ENCODE measurements around the gene BCL2L1. TPM values are rescaled to one million over a fixed set of nuclear protein-coding genes. Genes with fewer than 3 reads are reported as not detected.
A peak's percentile ranks its signal among the peaks of the same experiment; 100 is the strongest.

The BCL2L1 gene
- total RNA-seq, 2 donors from 2014 or later: 96.2 to 103 TPM

DNA sequence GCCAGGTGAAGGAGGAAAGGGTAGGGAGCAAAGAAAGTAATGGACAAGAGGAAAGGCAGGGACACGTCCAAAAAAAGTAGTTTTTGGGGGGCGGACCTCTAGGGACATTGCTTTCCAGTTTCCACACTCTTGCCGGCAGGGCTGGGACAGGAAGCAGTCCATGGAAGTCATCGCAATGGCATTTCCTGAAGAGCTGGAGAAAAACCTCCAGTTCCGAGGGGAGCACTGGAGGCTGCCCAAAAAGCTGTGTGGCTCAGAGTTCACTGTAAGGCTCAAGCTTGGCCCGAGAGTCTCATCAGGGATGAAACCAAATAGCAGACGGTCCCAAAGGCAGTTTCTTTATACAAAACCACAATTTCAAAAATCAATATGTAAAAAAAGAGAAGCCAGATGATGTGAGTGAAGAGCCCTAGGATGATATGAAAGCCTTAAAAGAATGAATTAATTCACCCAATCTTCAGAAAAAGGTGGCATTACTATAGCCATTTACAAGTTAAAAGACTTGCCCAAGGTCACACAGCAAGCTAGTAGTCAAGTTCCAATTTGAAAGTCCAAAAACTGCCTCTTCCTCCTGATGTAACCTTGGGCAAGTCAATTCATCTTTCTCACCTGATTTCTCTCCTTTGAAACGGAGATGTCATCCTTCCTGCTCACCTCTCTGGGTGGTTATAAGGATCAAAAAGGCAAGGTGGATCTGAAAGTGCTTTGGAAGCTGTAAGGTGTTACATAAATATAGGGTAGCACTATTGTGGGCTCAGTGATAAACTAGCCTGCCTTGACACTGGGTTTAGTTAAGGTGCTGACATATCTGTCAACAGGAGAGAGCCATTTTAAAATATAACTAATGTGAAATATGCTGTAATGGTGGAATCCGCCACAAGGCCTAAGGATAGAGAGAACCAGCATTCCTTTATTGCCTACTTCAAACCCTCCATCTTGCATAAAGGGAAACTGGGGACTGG lies 9.1 kb downstream of the BCL2L1 start:
- DNase-seq (peak; percentile 49 to 69 (median 62)), ATAC-seq (peak; percentile 5)
- TF ChIP-seq POLR2A (IDR thresholded peaks at IDR 0.05) (no peak), CTCF (IDR thresholded peaks at IDR 0.05) (no peak)
- intact Hi-C loops (cut with DNase I): no loop called here
- H3K27ac ChIP-seq: peak overlapping the region; percentile 93 to 96 (median 94)
- no peaks in the 10 kb centered on the region for H3K9me3 ChIP-seq
- no peak overlapping the region for H3K4me3 ChIP-seq
- H3K36me3 ChIP-seq (replicated peaks in 1 of 2; ENCODE audit: insufficient read depth in 1 of 2, low read depth in 2 of 2): no peaks in the 10 kb centered on the region
- H3K27me3 ChIP-seq: no peaks in the 10 kb centered on the region
- WGBS, 2 donors: 59 to 60% methylated on average over 9 of the region's 9 CpGs
- peaks cover 94% of the 10 kb centered on the region for H3K4me1 ChIP-seq

DNA sequence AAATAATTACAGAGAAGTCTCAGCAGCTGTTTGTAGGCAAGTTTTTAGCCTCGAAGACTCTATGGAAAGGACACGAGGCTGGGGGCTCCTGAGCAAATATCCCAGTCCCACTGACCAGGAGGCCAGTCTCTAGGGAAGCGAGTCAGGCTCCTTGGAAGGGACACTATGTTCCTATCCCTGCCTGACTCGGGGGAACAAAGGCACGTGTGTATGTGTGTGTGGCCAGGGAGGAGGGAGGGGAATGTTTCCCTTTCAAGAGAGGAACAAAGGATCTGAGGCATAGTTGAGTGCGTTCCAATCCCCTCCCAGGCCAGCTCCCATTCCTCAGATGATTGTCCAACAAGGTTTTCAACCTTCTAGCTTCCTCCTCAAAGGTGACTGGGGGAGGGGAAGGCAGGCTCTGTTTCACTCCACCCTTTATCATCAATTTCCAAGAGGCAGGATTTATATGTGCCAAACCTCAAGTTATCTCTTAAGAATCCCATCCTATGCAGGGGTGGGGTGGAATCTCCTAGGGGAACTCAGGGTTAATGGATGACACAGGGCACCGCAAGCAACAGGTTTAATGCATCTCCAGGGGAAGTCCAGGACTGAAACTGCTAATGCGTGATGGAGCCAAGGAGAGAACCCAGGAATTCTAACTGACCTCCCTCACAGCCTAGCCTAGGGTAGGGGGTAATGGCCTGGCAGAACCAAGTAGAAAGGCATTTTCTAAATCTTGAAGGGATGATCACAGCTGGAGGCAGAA lies 9.9 kb downstream of the BCL2L1 start:
- WGBS, 2 donors: 21 to 27% methylated on average over 8 of the region's 8 CpGs
- no peaks in the 10 kb centered on the region for H3K9me3 ChIP-seq
- H3K4me1 ChIP-seq: peaks cover 94% of the 10 kb centered on the region
- no peaks in the 10 kb centered on the region for H3K36me3 ChIP-seq (replicated peaks in 1 of 2; ENCODE audit: insufficient read depth in 1 of 2, low read depth in 2 of 2)
- no peaks in the 10 kb centered on the region for H3K27me3 ChIP-seq
- intact Hi-C loops (cut with DNase I): no loop called here
- ATAC-seq (peak; percentile 86), DNase-seq (peak; percentile 89 to 97 (median 94))
- peak in 2 of 3 donors; percentile 56 to 62 for TF ChIP-seq POLR2A (IDR thresholded peaks at IDR 0.05)
- peak in 1 of 7 experiments; percentile 5 for TF ChIP-seq CTCF (IDR thresholded peaks at IDR 0.05)
- no peak overlapping the region for H3K4me3 ChIP-seq
- peak overlapping the region; percentile 93 to 96 (median 94) for H3K27ac ChIP-seq

DNA sequence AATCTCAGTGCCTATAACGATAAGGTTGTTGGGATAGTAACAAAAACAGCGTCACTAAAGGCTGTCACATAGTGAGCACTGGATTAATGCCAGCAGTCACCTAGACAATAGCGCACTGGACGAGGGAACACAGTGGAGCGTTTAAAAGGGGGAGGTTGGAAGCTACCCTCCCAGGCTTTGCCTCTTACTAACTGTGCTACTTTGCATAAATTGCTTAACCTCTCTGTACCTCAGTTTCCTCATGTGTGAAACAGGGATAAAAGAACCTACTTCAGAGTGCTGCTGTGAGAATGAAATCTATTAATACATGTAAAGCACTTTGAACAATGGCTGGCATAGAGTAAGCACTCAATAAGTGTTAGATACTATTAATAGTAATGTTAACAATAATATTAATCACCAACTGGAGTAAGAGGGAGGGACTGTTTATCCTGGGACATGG lies 10.5 kb downstream of the BCL2L1 start:
- intact Hi-C loops (cut with DNase I): no loop called here
- DNase-seq (peak; percentile 72 to 88 (median 76)), ATAC-seq (peak; percentile 75)
- TF ChIP-seq POLR2A (IDR thresholded peaks at IDR 0.05): peak in 2 of 3 donors; percentile 20 to 30
- TF ChIP-seq CTCF (IDR thresholded peaks at IDR 0.05): no peak
- no peaks in the 10 kb centered on the region for H3K9me3 ChIP-seq
- H3K4me3 ChIP-seq: no peak overlapping the region
- WGBS, 2 donors: 8 to 18% methylated on average over 5 of the region's 5 CpGs
- H3K27ac ChIP-seq: peak overlapping the region; percentile 93 to 96 (median 94)
- H3K27me3 ChIP-seq: no peaks in the 10 kb centered on the region
- H3K4me1 ChIP-seq: peaks cover 94% of the 10 kb centered on the region
- H3K36me3 ChIP-seq (replicated peaks in 1 of 2; ENCODE audit: insufficient read depth in 1 of 2, low read depth in 2 of 2): no peaks in the 10 kb centered on the region

GRCh38 chr20:31711179-31712111 lies 11.2 kb downstream of the BCL2L1 start:
- Histone ChIP-seq H3K4me3 (no peak overlapping the region), H3K9me3 (no peaks in the 10 kb centered on the region), H3K36me3 (replicated peaks in 1 of 2; ENCODE audit: insufficient read depth in 1 of 2, low read depth in 2 of 2) (no peaks in the 10 kb centered on the region), H3K27ac (peak overlapping the region; percentile 93 to 96 (median 94)), H3K4me1 (peaks cover 94% of the 10 kb centered on the region), H3K27me3 (no peaks in the 10 kb centered on the region)
- intact Hi-C loops (cut with DNase I): no loop called here
- DNase-seq (no peak), ATAC-seq (peak; percentile 10)
- TF ChIP-seq POLR2A (IDR thresholded peaks at IDR 0.05) (no peak), CTCF (IDR thresholded peaks at IDR 0.05) (no peak)

All from body of pancreas (tissue), 4 donors.